Sigmoid colon (tissue), 4 donors: ENCODE data around the gene WBP2.

ENCODE experiments used
- POLR2A ChIP-seq, 2 donors: fragments of 450-650 bp; IDR thresholded peaks; one replicate each; pipeline ENCODE4 v1.6.1; 2016; ENCODE audit warnings: antibody characterized with exemption in 2 of 2, mild to moderate bottlenecking in 2 of 2, moderate library complexity in 2 of 2
- POLR2AphosphoS5 ChIP-seq, 4 donors: sonication (generic); formaldehyde crosslinking; IDR thresholded peaks; one replicate each; pipeline ENCODE4 v1.6.1; 2017; ENCODE audit warnings: antibody characterized with exemption in 4 of 4
- TF ChIP-seq, protein P1 (sequence below), 4 experiments: fragments of 450-650 bp in 3 of 4; fragments of 200-600 bp in 1 of 4; IDR thresholded peaks; one replicate each; pipeline ENCODE4 v1.5.1; 2016 to 2019; ENCODE audit warnings: antibody characterized with exemption in 4 of 4, mild to moderate bottlenecking in 3 of 4, moderate library complexity in 2 of 4

DNA sequence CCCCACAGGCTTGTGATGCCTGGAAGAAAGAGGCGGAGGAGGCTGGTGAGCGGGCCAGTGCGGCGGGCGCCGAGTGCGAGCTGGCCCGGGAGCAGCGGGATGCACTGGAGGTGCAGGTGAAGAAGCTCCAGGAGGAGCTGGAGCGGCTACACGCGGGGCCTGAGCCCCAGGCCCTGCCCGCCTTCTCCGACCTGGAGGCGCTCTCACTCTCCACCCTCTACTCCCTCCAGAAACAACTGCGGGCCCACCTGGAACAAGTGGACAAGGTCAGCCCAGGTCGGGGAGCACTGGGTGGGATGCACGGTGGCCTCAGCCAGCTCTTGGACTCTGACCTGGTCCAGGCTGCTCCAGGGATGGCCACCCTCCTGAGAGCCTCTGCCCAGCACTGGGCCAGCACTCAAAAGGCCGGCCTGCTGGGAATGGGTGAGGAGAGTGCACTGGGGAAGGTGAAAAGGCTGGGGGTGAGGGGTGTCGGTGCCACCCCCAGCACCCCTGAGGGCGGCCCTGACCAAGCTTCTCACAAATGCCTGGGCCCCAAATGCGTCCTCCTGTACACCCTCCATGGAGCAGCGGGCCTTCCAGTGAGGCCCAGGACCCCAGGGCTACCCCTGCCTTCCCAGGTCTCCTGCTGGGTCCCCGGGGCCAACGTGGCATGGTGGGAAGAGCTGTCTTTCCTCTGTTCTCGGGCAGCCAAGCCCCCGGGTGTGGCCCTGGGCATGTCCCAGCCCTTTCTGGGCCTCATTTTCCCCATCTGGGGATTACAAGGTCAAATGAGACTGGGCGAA, 31.7 kb downstream of the WBP2 start:
- TF ChIP-seq, protein P1, sequence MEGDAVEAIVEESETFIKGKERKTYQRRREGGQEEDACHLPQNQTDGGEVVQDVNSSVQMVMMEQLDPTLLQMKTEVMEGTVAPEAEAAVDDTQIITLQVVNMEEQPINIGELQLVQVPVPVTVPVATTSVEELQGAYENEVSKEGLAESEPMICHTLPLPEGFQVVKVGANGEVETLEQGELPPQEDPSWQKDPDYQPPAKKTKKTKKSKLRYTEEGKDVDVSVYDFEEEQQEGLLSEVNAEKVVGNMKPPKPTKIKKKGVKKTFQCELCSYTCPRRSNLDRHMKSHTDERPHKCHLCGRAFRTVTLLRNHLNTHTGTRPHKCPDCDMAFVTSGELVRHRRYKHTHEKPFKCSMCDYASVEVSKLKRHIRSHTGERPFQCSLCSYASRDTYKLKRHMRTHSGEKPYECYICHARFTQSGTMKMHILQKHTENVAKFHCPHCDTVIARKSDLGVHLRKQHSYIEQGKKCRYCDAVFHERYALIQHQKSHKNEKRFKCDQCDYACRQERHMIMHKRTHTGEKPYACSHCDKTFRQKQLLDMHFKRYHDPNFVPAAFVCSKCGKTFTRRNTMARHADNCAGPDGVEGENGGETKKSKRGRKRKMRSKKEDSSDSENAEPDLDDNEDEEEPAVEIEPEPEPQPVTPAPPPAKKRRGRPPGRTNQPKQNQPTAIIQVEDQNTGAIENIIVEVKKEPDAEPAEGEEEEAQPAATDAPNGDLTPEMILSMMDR (IDR thresholded peaks at IDR 0.05): no peak
- no peak for TF ChIP-seq POLR2AphosphoS5 (IDR thresholded peaks at IDR 0.05)
- TF ChIP-seq POLR2A (IDR thresholded peaks at IDR 0.05): no peak
